ENCODE data around the gene AKNA.

DNA sequence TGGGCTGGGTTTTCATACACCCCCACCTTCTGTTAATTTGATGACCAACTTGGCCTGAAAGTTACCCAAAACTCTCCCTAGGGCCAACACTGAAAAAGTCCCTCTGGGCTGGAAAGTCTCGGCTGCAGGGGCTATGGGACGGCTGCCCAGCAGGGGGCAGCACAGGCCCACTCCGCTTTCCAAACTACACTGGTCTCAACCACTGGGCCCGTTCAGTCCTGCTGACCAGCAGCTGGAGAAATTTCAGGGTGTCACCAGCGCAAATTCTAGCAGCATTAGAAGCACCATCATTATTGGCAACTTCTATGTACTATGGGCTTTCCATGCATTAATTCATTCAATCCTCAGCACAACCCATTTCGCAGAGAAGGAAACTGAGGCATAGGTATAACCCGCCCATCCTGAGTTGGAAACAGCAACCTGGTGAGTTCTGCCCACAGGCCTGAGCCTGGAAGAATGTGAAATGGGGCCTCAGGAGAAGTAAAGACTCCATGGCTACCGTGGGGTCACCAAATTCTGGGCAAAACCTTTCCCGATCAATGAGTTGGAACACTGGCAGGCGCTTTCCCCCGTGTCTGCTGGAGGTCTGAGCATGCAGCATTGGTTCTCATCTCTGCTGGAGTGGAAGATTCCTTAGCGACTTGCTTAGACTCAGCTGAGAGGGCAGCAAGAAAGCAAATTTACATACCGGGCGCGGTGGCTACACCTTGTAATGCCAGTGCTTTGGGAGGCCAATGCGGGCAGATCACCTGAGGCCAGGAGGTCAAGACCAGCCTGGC, 48.5 kb downstream of the AKNA start:
- TF ChIP-seq, protein P1, sequence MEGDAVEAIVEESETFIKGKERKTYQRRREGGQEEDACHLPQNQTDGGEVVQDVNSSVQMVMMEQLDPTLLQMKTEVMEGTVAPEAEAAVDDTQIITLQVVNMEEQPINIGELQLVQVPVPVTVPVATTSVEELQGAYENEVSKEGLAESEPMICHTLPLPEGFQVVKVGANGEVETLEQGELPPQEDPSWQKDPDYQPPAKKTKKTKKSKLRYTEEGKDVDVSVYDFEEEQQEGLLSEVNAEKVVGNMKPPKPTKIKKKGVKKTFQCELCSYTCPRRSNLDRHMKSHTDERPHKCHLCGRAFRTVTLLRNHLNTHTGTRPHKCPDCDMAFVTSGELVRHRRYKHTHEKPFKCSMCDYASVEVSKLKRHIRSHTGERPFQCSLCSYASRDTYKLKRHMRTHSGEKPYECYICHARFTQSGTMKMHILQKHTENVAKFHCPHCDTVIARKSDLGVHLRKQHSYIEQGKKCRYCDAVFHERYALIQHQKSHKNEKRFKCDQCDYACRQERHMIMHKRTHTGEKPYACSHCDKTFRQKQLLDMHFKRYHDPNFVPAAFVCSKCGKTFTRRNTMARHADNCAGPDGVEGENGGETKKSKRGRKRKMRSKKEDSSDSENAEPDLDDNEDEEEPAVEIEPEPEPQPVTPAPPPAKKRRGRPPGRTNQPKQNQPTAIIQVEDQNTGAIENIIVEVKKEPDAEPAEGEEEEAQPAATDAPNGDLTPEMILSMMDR (IDR thresholded peaks at IDR 0.05): peak; percentile 91
- no peak for TF ChIP-seq EZH2 (IDR thresholded peaks at IDR 0.05; ENCODE audit: borderline replicate concordance, insufficient read depth, low read depth, low read length, poor library complexity, severe bottlenecking)
